ENCODE measurements around the gene STYXL1.

Gene STYXL1

GRCh38 chr7:75989500-75990388, 58.1 kb downstream of the STYXL1 start:
- DNase-seq, result no peak

- DNase-seq, result no peak
These were observed 59.0 kb downstream of the STYXL1 start for GRCh38 chr7:75988568-75989499.

GRCh38 chr7:75987805-75988567, 59.8 kb downstream of the STYXL1 start:
- DNase-seq, result no peak

- no peak for DNase-seq
These were observed 60.6 kb downstream of the STYXL1 start for GRCh38 chr7:75987026-75987804.

GRCh38 chr7:75986147-75986781, 61.5 kb downstream of the STYXL1 start:
- no peak for DNase-seq

- no peak for DNase-seq
These were observed 62.2 kb downstream of the STYXL1 start for GRCh38 chr7:75985518-75986146.

GRCh38 chr7:75985009-75985517, 62.7 kb downstream of the STYXL1 start:
- DNase-seq, result no peak

GRCh38 chr7:75984130-75985008, 63.4 kb downstream of the STYXL1 start:
- DNase-seq, result no peak

- no peak for DNase-seq
These were observed 64.2 kb downstream of the STYXL1 start for GRCh38 chr7:75983471-75984129.

- DNase-seq, result no peak
These were observed 65.3 kb downstream of the STYXL1 start for GRCh38 chr7:75982306-75983064.

GRCh38 chr7:75981453-75982305, 66.1 kb downstream of the STYXL1 start:
- DNase-seq, result no peak

- DNase-seq, result no peak
These were observed 66.7 kb downstream of the STYXL1 start for GRCh38 chr7:75981203-75981452.

GRCh38 chr7:75980430-75981202, 67.2 kb downstream of the STYXL1 start:
- DNase-seq, result no peak

GRCh38 chr7:75979759-75980429, 67.9 kb downstream of the STYXL1 start:
- no peak for DNase-seq

GRCh38 chr7:75977743-75978142, 70.1 kb downstream of the STYXL1 start:
- no peak for DNase-seq

Data from activated gamma-delta T cell treated with Interleukin-2 at 50 U/mL for 16 hours (primary cell).